HK-2 (cell line): ENCODE measurements around the gene ESYT2.
"Not testable (repeated sequence)": the region's sequence is repeated elsewhere in the genome, so short reads cannot be mapped to it uniquely, and the experiment has no call there.

Experiments
- DNase-seq: peaks from one replicate; pipeline ENCODE4 v3.0.0-alpha.2; 2018; ENCODE audit not compliant: unreplicated experiment

Gene ESYT2

DNA sequence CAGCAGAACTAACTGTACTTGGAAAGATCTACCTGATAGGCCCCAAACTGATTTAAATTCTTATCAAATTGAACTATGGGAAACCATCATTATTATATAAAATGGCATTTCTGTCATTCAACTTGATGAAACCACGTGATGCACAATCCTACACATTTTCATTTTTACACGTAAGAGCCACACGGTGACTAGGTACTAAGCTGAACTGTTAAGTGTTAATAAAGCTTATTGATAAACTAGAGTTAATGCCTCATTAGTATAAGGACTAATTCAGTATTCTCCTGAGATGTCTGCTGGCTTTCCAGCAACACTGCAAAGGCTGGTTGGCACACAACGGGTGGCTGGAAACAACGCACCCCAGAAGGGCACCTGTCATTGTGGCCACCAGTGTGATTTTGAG is 129.3 kb downstream of the ESYT2 start:
- DNase-seq: no peak

DNA sequence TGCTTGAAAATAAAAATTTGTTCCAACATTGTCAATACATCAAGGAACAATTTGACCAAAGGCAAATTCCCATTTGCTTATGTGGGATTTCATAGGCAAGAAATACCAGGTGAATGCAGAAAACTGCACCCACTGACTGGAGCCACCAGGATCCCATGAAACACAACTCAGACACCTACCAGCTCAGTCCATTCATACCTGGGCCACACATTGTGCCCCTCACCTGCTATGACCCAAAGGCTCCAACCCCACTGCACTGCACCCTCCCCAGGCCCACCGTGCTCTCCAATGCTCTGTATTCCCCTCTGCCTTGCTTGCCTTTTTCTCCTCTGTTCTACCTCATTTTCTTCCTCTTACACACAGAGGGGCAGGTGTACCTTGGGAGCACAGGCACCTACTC is 130.0 kb downstream of the ESYT2 start:
- no peak for DNase-seq

DNA sequence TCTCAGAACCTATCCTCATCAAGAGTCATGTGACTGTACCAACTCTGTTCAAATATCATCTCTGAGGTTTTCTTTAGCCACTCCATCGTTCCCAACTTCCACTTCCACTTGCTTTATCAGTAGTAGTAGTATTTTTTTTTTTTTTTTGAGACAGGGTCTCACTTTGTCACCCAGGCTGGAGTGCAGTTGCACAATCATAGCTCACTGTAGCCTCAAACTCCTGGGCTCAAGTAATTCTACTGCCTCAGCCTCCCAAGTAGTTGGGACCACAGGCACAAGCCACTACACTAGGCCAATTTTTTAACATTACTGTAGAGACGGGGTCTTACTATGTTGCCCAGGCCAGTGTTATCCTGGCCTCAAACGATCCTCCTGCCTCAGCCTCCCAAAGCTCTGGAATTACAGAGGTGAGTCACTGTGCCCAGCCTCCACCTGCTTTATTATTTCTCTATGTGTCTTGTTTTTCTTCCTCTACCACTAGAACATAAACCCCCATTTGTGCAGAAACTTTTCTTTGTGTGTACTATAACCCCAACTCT is 130.6 kb downstream of the ESYT2 start:
- DNase-seq: no peak

DNA sequence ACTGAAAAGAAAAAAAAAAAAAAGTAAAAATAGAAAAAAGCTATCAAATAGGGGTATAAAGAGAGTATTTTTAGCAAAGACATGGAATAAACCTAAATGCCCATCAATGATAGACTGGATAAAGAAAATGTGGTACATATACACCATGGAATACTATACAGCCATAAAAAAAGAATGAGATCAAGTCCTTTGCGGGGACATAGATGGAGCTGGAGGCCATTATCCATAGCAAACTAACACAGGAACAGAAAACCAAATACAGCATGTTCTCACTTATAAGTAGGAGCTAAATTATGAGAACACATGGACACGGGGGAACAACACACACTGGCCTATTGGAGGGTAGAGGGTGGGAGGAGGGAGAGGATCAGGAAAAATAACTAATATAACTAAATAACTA is 131.7 kb downstream of the ESYT2 start:
- DNase-seq: not testable (repeated sequence)

DNA sequence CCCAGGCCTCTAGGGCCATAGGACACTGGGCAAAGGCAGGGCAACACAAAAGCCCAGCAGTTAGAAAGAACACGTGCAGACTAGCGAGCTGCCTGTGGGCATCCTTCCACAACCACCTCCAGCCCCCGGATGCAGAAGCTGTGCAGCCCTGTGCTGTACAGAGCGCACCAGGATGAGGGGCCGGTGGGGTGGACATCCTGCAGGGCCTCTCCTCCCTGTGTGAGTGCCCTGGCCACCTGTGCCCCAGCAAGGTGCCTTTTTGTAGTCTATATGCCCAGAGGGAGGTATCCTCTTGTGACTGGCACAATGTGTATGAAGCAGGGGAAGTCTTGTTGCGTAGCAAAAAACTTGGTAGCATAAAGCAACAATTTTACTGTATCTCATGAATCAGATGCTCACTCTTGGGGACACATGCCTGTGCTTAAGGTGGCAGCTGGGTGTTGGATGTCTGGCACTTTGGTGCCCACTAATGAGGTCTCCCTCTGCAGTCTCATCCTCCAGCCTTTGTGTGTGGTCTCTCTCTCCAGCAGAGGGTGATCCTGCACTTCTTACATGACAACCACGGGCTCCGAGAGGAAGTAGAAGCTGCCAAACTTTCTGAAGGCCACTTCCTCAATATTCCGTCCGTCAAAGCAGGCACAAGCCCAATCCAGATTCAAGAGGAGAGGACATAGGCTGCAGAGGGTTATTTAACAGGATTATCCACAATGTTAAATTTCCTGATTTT is 133.4 kb downstream of the ESYT2 start:
- no peak for DNase-seq

DNA sequence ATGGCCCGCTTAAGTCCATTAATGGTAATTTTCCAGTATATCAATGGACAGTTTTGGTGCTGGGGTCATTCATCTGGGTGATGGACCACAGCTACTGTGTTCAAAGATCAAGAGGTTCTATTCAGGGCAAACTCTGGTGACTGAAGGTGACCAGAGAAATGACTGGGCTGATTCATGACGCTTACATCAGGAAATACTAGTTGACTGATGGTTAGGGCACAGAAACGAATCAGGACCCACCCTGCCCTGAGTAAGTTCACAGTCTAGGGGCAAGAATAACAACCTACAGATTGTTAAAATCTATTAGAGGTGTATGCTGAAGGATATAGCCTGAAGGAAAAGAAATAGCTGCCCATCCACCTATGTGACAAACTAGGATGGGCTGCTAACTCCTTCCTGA is 134.3 kb downstream of the ESYT2 start:
- no peak for DNase-seq

DNA sequence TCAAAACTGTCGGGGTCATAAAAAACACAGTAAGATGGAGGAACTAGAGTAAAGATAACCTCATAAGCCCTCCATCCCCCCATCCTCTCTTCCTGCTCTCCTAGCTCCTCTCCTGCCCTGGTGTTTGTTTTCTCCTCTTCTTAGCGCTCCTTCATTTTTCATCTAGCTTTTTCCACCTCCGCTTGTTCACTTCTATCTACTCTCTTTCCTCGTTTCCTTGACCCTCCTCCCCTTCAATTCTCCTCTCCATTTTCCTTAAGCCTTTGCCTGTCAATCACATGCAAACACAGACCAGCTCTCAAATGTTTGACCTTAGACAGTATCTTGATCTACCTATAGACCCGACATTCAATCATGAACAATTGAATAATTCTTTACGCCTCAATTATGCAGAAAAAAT is 134.7 kb downstream of the ESYT2 start:
- no peak for DNase-seq

DNA sequence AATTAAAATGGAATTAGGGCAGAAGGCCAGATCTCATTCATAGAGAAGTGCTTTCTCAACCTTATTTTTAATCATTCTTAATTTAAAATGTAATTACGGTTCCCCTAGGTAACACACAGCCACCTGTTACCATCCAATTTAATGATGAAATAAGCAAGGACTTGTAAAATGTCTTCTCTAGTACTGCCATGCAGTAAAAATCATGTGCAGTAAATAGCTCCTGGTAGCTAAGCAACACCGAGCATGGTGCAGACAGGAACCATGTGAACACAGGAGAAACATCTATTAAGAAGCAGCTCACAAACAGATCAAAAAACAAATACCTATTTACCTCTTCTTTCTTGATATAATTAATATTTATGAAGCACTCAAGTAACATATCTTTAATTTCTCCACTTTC is 139.8 kb downstream of the ESYT2 start:
- no peak for DNase-seq

DNA sequence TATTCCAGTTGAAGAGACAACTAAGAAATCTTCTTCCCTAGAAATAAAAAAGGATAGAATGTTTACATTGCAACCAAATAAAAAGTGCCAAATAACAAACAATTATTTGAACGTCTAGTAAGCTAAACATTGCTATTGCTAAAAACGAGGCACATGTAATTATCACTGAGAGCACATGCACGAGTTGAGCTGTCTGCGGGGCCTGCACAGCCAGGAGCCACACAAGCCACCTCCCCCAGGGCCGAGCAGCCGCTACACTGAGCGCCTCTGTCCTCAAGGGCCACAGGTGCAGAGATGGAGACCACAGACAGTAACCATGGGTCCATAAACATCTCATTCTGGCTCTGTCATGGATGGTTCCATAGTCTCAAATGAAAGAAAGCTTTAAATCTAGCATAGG is 141.9 kb downstream of the ESYT2 start:
- DNase-seq: no peak

DNA sequence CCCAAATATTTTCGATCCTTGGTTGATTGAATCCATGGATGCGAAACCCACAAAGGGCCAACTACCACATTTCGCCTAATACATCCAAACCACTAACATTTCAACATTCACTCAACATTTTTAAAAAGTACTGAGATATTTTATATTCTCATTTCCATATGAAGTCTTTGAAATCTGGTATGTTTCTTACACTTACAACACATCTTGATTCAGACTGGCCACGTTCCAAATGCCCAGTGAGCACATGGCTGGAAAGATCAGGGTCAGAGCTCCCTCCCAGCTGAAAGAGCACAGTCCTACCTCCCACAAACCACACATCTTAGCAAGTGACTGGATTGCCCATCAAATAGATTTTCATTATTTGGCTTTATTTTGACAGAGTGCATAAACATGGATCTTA is 143.6 kb downstream of the ESYT2 start:
- no peak for DNase-seq

DNA sequence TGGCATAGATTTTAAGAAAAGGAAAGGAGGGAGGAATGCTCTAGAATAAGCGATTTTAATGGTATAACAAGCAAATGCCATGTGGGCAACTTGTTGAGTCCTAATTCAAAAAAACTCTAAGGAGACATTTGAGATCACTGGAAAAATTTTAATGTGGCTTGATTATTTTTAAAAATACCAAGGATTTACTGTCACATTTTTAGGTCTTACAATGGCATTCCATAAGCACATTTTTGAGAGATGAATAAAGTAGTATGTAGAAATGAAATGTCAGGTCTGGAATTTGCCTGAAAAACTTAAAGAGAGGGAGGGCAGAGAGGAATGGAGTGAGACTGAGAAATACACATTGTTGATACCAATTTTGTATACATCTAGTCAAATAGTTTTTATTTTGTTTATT is 145.0 kb downstream of the ESYT2 start:
- no peak for DNase-seq

DNA sequence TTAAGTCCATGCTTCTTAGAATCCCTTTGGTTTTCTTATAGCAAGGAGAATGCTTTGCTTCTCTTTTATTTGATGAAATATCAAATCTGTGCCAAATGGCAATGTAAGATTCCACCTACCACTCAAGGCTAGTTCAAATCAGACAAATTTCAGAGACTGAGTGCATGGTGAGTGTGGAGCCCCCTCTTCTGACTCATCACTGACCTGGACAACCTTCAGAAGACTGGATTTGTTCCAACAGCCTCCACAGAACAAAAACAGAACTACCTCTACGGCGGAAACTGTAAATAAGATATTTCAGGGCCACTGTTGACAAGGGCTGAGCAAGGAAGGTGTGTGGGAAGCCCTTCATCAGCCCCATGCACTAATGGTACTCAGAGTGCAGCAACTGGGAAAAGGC is 145.8 kb downstream of the ESYT2 start:
- DNase-seq: no peak

DNA sequence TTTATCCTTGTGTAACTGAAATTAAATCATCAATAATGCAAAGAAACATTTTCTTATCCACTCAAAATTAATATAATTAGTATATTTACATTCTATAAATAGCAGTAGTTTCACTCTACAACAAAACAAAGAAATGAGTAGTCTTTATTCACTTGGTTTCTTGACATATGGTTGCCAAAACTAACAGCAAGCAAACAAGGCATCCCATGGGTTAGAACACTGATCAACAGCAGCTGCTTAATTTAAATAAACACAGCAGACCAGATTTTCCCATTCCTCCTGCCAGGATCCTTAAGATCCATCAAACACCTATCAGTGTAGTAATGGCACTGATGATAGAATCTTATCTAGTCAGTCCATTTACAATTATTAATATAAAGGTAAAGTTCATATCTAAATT is 146.9 kb downstream of the ESYT2 start:
- no peak for DNase-seq
